Hematopoietic multipotent progenitor cell treated with erythropoietin and hydrocortisone succinate and interleukin-3 and kit ligand, for 6 days (in vitro differentiated cells): Measurements from ENCODE around the gene CRHR2.

ENCODE experiments used
- DNase-seq: peaks from one replicate; pipeline ENCODE4 v3.0.0-alpha.2; 2015

CRHR2 gene

GRCh38 chr7:30674876-30675275 is 7.4 kb downstream of the CRHR2 start:
- DNase-seq, result no peak

DNA sequence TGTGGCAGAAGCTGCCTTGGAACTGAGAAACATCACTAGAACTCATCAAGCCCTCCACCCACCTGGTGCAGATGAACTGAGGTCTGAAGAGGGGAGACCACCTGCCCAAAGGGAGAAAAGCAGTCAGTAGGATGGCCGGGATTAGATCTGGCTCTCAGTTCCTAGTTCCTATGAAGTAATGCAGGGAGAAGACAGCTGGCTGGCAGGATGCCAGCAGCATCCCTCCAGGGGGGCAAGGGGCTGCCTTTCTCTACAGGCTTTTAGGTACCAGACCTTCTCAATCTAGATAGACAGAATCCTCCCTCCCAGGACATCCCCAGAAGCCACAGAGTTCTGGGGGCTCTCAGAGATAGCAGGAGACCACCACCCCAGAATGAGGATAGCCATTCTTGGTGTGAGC is 7.8 kb downstream of the CRHR2 start:
- no peak for DNase-seq

DNA sequence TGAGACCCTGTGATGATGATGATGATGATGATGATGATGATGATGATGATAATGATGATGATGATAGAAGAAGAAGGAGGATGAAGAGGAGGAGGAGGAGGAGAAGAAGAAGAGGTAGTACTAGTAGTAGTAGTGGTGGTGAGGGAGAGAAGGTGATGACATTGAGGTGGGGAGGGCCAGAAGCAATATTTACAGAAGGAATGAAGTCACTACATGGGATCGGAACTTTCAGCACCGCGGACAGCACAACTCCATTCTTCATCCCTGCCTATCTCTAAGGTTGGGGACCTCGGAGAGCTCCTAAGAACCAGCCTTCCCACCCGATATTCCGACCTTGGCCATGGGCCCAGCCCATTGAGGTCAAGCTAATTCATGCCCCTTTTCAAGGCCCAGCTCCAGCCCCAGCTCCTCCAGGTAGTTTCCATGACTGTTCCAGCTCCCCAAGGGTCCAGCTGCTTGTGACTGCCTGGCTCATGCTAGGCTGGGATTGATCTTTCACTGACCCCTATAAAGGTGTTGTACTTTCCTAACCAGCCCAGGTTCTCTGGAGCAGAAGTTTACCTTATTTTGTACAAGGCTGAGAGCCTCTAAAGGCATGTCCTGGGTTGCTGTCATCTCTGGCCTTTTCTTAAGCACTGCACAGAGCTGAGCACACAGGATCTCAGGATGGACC is 10.3 kb downstream of the CRHR2 start:
- DNase-seq, result peak; percentile 88

DNA sequence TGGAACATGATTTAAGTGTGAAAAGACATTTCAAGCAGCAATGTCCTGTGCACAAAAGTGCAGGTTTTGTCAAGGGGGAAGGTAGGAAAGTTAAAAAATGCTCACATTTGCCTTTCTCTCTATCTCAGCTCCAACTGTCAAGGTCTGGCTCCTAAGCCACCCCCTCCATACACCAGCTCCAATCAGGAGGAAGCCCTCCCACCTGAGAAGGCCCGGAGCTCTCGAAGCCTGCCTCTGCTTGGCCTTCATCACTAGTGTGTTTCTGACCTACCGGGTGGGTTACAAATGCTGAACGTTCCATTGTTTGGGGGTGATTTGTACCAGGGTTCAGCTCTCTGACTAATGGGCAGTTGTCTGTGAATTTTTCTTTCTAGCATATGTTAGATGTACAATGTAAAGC is 14.2 kb downstream of the CRHR2 start:
- no peak for DNase-seq

DNA sequence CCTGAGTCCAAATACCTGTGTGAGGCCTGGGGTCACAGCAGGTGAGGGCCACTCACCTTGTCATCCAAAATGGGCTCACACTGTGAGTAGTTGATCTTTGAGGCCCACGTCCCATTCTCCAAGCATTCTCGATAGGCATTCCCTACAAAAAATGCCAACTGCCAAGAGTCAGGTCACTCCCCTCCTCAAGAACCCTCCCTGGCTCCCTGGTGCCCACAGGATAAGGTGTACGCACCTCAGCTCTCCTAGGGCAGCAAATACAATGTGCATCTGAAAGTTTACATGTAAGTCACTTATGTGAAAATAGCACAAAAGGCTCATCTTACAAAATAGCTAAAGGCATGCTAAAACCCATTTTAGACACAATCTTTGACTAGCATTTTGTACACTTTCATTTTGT is 15.1 kb downstream of the CRHR2 start:
- DNase-seq, result no peak

DNA sequence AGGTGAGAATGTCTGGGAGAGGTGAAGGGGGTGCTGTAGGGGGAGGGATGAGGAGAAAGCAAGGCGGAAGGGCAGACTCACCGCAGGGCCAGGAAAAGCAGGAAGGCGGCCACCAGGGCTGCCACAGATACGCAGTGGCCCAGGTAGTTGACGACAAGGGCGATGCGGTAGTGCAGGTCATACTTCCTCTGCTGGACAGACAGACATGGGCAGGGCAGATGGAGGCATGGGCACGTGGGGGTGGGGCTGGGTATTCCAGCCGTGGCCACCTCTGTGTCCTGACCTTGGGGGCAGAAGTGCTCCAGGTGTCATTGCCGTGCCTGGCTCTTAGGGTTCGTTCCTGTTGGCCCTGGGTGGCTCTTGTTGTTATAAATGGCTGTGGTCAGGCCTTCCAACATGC is 16.8 kb downstream of the CRHR2 start:
- DNase-seq, result no peak

- no peak for DNase-seq
These were observed 17.2 kb downstream of the CRHR2 start for GRCh38 chr7:30665043-30665442.

DNA sequence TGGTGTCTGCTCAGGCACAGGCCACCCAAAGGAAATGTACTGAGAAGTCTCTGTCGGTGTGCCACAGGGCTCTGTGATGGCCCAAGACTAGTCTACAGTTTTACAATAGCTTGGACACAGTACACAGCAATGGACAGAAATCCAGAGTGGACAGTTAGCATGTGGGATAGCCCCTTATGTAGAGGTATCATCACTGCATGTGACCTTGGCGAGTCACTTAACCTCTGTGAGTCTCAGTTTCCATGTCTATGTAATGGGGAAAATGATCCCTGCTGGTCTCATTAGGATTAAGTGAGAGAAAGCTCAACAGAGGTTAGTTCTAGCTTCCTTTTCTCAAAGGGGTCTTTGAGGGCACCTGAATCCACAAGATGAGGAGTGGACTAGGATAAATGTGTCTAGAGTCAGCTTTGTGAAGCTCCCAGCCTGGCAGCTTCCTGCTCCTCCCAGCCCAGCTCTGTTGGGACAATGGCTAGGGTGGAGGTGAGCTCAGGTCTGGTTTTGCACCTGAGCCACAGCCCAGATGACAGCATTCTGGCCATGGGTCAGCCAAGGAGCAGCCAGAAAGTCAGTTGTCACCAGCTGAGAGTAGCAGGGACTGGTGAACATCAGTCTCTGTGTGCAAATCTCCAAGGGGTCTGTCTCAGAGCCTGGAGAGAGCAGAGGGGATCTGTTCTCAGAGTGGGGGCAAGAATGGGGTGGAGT is 17.9 kb downstream of the CRHR2 start:
- DNase-seq, result no peak

GRCh38 chr7:30663414-30663813 is 18.8 kb downstream of the CRHR2 start:
- no peak for DNase-seq

- DNase-seq, result no peak
These were observed 19.8 kb downstream of the CRHR2 start for GRCh38 chr7:30662431-30662939.

DNA sequence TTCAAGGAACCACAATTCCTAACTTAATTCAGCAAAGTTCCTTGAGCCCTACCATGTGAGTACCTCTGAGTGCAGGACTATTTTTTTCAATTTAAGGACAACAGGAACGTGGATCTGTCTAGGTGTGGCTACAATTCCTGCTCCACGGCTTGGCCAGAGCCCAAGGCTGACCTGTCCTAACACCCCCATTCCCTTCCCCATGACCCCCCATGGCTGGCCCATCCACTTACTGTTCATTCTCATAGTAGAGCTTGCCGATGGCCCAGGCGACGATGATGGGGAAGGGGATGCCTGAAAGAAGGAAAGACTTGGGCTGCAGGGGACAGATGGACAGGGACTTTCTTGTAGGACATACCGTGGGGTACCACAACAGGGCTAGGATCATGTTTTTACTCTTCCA is 20.3 kb downstream of the CRHR2 start:
- no peak for DNase-seq

GRCh38 chr7:30660331-30661255 is 21.7 kb downstream of the CRHR2 start:
- no peak for DNase-seq

DNA sequence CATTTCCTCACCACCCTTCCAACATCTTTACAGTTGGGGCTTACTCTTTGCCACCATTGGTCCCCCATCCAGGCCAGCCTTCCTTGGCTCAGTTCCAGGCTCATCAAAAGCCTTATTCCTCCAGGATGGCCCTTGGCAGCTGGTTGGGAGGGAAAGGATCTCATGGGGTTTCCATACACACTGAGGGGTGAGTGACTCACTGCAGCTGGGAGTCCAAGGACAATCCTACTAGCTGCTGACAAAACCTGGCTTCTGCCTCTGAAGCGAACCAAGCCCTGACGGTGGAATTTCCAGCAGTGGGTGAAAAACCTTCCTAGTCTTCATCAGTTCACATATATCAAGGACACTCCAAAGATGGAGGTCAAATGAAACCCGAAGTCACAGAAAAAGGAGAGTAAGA is 22.9 kb downstream of the CRHR2 start:
- no peak for DNase-seq

GRCh38 chr7:30658479-30659074 is 23.7 kb downstream of the CRHR2 start:
- DNase-seq, result peak; percentile 35

DNA sequence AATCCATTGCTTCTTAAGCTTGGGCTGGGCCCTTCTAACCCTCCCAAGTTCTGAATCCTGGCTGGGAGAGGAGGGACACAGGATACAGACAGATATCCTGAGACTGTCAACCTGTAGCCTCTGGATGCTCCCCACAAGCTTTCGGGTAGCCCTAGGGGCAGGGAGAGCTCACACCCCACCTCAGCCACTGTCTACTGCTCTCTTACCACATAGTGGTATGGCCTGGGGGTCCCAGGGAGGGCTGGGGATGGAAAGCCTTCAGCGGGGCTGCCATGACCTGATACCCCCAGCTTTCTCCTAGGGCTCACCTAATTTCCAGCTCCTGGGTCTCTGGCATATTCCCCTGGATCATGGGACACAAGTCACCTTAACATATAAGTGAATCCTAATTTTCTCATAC is 25.1 kb downstream of the CRHR2 start:
- no peak for DNase-seq

GRCh38 chr7:30656006-30656957 is 26.0 kb downstream of the CRHR2 start:
- DNase-seq, result no peak

DNA sequence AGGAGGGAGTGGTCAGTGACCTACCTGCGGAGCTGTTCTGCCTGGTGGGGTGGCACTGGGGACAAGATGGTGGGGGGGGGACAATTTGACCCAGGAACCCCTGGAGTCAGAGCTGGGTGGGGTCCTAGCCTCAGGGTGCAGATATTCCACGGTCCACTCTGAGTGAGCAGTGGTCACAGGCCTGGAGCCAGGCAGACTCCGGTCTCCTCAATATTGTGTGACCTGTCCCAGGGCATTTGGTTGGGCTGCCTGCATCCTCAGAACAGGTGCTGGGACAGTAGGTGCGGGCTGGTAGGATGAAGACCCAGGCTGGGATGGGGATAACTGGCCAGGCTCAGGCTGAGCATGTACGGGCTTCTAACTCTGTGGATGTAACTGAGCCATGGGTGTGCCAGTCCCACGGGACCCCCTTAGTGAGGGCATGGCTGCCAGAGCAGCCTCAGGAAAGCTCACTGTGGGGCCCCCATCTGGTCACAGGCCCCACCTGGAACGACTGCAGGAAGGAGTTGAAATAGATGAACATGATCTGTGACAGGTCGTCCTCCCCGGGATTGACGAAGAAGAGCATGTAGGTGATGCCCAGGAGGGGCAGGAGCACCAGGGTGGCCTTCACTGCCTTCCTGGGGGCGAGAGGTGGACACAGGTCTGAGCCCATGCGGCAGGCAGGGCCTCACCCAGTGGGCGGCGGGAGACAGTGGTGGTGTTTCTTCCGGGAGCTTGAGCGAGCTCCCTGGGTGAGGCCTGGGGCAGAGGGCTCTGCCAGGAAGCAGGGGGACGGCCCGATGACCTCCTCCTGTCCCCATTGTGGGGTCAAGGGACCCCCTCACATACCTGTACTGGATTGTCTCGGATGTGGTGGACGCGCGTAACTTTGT is 26.9 kb downstream of the CRHR2 start:
- no peak for DNase-seq

DNA sequence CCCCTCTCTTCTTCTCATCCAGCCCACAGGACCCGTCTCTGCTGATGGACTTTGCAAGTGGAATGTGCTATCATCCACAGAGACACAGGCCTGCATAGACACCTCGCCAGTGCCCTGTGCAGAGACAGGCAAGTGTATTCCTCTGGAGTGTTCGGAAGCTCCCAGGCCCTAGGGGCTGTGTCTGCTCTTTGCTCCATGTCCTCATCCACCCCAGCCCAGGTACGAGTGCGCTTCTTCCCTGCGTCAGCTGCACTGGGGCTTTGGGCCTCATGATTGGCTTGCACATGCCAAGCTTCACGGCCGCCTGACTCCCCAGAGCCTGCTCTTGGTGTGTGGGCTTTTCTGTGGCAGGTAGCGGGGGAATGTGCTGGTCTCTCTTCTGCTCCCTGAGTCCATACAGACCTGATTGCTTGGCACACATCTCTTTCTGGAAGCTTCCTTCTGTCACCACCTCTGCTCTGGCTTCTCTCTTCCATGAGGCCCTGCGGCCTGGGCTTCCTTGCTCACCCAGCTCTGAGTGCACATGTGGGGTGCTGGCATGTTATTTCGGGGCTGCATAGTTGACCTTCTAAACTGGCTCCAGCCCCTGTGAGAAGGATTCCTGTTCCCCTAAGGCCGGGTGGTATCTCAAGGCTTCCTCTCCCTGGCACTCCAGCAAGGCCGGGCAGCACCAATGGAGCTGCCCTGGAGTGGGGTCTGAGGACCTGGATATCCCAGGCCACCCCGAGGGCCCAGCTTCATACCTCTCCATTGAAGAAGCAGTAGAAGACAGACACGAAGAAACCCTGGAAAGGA is 27.8 kb downstream of the CRHR2 start:
- DNase-seq, result no peak

- no peak for DNase-seq
These were observed 29.3 kb downstream of the CRHR2 start for GRCh38 chr7:30652698-30653641.
